Muscle layer of duodenum (tissue), 2 donors: ENCODE measurements around the gene ZNF266.
A peak's percentile ranks its signal among the peaks of the same experiment; 100 is the strongest.

Experiments used
- H3K27ac ChIP-seq: one replicate; pipeline ENCODE4 v1.7.0; 2013; ENCODE audit warnings: mild to moderate bottlenecking, low read length
- H3K27me3 ChIP-seq: one replicate; pipeline ENCODE4 v1.7.0; 2013; ENCODE audit warnings: low read depth, mild to moderate bottlenecking, control low read depth, low read length
- H3K36me3 ChIP-seq, 2 donors: one replicate each; pipeline ENCODE4 v1.7.0; 2013; ENCODE audit warnings: low read length in 2 of 2, control low read depth in 1 of 2, mild to moderate bottlenecking in 1 of 2; ENCODE audit not compliant: insufficient read depth in 2 of 2, control insufficient read depth in 1 of 2
- H3K4me1 ChIP-seq, 2 donors: one replicate each; pipeline ENCODE4 v1.7.0; 2013; ENCODE audit warnings: low read length in 2 of 2, mild to moderate bottlenecking in 2 of 2, control low read depth in 1 of 2, moderate library complexity in 1 of 2; ENCODE audit not compliant: insufficient read depth in 2 of 2, control insufficient read depth in 1 of 2
- H3K4me3 ChIP-seq, 2 donors: one replicate each; pipeline ENCODE4 v1.7.0; 2013; ENCODE audit warnings: low read length in 2 of 2, low read depth in 1 of 2, mild to moderate bottlenecking in 1 of 2
- H3K9me3 ChIP-seq, 2 donors: one replicate each; pipeline ENCODE4 v1.7.0; 2013; ENCODE audit warnings: low read length in 2 of 2, control low read depth in 1 of 2, mild to moderate bottlenecking in 1 of 2; ENCODE audit not compliant: control insufficient read depth in 1 of 2
- donor health status: healthy.

The ZNF266 gene

GRCh38 chr19:9427941-9428340 lies 7.4 kb downstream of the ZNF266 start:
- no peaks in the 10 kb centered on the region for H3K4me1 ChIP-seq
- H3K27ac ChIP-seq = no peak overlapping the region
- H3K36me3 ChIP-seq = peaks cover 52 to 88% of the 10 kb centered on the region in 2 donors
- H3K9me3 ChIP-seq = peaks cover 8 to 25% of the 10 kb centered on the region in 2 donors
- H3K4me3 ChIP-seq = no peak overlapping the region
- H3K27me3 ChIP-seq = no peaks in the 10 kb centered on the region

- no peaks in the 10 kb centered on the region for H3K27me3 ChIP-seq
- peaks cover 69 to 90% of the 10 kb centered on the region in 2 donors for H3K9me3 ChIP-seq
- peak overlapping the region; percentile 30 to 63 for H3K4me3 ChIP-seq
- no peaks in the 10 kb centered on the region for H3K4me1 ChIP-seq
- no peak overlapping the region for H3K27ac ChIP-seq
- H3K36me3 ChIP-seq = peaks cover 52 to 63% of the 10 kb centered on the region in 2 donors
Observed at GRCh38 chr19:9413240-9413954, 22.0 kb downstream of the ZNF266 start.

DNA sequence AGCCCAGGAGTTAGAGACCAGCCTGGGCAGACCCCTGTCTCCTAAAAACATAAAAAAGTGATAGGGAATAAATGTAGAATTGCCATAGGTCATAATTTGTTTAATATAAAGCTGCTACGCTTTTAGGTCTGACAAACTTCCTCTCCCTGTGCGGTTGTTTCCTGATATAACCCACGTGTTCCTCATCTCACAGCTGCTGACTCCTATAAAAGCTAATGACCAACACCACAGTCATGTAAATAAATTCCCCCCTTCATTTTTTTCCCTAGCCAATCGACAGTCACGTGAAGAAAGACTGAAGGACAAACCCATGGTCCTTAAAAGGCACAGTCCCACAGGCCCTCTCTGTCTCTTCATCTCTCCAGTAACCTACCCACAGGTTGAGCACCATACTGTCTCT lies 27.5 kb downstream of the ZNF266 start:
- Histone ChIP-seq H3K27ac (no peak overlapping the region), H3K27me3 (no peaks in the 10 kb centered on the region), H3K4me1 (no peaks in the 10 kb centered on the region), H3K4me3 (peak overlapping the region in 1 of 2 donors; percentile 73), H3K36me3 (peaks cover 6 to 8% of the 10 kb centered on the region in 2 donors), H3K9me3 (peaks cover 26 to 65% of the 10 kb centered on the region in 2 donors)

- peaks cover 16 to 55% of the 10 kb centered on the region in 2 donors for H3K9me3 ChIP-seq
- H3K4me3 ChIP-seq = peak overlapping the region; percentile 64 to 73
- no peaks in the 10 kb centered on the region for H3K36me3 ChIP-seq
- H3K27ac ChIP-seq = no peak overlapping the region
- H3K4me1 ChIP-seq = no peaks in the 10 kb centered on the region
- H3K27me3 ChIP-seq = no peaks in the 10 kb centered on the region
Observed at GRCh38 chr19:9406798-9407352, 28.5 kb downstream of the ZNF266 start.

DNA sequence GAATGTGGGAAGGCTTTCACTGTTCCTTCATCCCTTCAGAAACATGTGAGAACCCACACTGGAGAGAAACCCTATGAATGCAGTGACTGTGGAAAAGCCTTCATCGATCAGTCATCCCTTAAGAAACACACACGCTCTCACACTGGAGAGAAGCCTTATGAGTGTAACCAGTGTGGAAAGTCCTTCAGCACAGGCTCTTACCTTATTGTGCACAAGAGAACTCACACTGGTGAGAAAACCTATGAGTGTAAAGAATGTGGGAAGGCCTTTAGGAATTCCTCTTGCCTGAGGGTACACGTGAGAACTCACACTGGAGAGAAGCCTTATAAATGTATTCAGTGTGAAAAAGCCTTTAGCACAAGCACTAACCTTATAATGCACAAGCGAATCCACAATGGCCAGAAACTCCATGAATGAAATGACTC lies 54.0 kb downstream of the ZNF266 start:
- Histone ChIP-seq H3K27me3 (no peaks in the 10 kb centered on the region), H3K9me3 (peaks cover 73 to 95% of the 10 kb centered on the region in 2 donors), H3K4me1 (no peaks in the 10 kb centered on the region), H3K36me3 (peaks cover 58 to 95% of the 10 kb centered on the region in 2 donors), H3K4me3 (peak overlapping the region; percentile 26 to 69), H3K27ac (no peak overlapping the region)

DNA sequence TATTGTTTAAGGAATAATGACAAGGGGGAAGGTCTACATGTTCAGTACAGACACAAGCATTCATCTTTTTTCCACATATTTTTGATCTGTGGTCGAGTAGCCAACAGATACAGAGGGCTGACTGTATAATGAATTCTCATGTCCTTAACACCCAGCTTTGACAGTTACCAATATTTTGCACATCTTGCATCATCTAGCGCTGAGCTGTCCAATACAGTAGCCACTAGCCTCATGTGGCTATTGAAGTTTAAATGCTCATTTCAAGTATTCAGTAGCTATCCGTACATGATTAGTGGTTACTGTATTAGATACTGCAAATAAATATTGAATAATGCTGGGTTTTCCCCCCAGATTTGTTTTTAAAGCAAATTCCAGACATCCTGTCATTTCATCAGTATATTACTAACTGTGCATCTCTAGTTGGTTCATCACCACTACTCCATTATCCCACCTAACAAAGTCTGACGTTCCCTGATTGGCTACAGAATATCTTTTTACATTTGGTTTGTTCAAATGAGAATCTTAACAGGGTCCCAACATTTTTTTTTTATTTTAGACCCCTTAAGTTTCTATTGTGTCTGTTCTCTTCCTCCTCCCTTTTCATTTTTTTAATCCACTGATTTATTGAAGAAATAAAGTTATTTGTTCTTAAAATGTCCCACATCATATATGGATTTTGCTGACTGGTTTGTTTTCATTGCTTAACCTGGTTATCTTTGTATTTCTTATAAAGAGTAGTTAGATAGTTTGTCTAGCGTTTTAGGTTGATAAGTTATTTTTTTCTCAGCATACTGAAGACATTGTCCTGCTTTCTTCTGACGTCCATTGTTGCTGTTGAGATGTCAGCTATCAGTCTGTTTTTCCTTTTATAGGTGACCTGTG lies 64.4 kb downstream of the ZNF266 start:
- H3K4me1 ChIP-seq = no peaks in the 10 kb centered on the region
- H3K27me3 ChIP-seq = no peaks in the 10 kb centered on the region
- H3K36me3 ChIP-seq = peaks cover 0 to 92% of the 10 kb centered on the region in 2 donors
- H3K4me3 ChIP-seq = peak overlapping the region in 1 of 2 donors; percentile 48
- H3K27ac ChIP-seq = no peak overlapping the region
- H3K9me3 ChIP-seq = peaks cover 54 to 85% of the 10 kb centered on the region in 2 donors

GRCh38 chr19:9362905-9363304 lies 72.5 kb downstream of the ZNF266 start, which contains the start of gene ZNF177:
ZNF177 (plus strand) TSS chr19:9363013; CDS start chr19:9378312, 15,299 bp downstream.
- no peaks in the 10 kb centered on the region for H3K27me3 ChIP-seq
- H3K4me1 ChIP-seq = no peaks in the 10 kb centered on the region
- peaks cover 38 to 88% of the 10 kb centered on the region in 2 donors for H3K9me3 ChIP-seq
- peak within 1 kb of the TSS; percentile 15 to 60 for H3K4me3 ChIP-seq
- peaks cover 0 to 47% of the 10 kb centered on the region in 2 donors for H3K36me3 ChIP-seq
- no peak within 1 kb of the TSS for H3K27ac ChIP-seq
